SK-N-DZ (cell line): ENCODE data around the gene LMF1. TPM values are rescaled to one million over a fixed set of nuclear protein-coding genes. Genes with fewer than 3 reads are reported as not detected.

Experiments
- DNase-seq: peaks from one replicate; pipeline ENCODE4 v3.0.0-alpha.2; 2015; ENCODE audit warnings: low spot score
- polyA plus RNA-seq, 2 experiments: library from polyadenylated mRNA; depleted of rRNA; stranded (reverse); fragments of >200 nt; gene quantifications; 2 replicates each; pipeline ENCODE4 v1.2.3, GENCODE V29; 2014

The LMF1 gene
- polyA plus RNA-seq (2014; cell fraction: cytosol; rRNA removed), result 5.6 and 13.6 TPM in 2 replicates
- polyA plus RNA-seq (2014; cell fraction: nucleus; rRNA removed), result 5.3 and 12.5 TPM in 2 replicates

DNA sequence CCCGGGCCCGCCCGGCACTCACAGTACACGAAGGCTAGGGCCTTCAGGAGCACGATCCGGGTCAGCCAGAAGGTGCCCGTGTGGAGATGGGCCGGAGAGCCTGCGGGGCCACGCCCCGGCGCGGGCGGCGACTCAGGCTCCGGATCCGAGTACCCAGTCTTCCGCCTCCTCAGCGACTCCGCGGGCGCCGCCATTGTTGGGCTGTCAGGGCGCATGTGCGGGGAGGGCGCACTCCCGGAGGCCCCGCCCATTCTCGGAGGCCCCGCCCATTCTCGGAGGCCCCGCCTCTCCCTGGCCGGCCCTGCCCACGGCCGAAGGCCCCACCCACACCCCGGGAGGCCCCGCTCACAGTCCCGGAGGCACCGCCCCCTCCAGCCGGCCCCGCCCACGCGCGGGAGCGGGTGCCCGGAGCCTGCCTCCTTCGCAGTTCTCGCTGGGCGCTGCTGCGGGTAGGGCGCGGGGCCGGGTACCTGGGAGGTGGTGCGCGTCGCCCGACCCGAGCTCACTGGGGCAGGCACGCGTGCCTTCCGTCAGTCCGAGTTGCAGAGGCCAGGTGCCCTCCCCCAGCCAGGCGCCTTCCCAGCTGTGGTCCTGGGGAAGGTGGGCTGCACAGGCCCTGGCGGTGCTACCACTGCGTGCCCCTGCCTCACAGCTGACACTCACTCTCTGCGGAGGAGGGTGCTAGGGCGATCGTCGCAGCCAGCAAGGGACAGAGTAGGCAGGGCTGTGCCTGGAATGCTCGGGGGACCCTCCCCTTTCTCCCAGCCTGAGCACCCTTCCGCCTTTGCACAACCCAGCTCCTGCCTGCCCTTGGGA is at the start of gene LMF1:
Gene LMF1, minus strand, starts transcription at position 219 of the 816 bp plus-strand sequence. Its CDS starts 4 bp downstream, at position 215.
- DNase-seq, result peak; percentile 85

- no peak for DNase-seq
Measured at GRCh38 chr16:1020091-1020399, 49.3 kb upstream of the LMF1 start.

GRCh38 chr16:1019231-1020090 is 48.7 kb upstream of the LMF1 start:
- DNase-seq, result no peak

- no peak for DNase-seq
Measured at GRCh38 chr16:1018447-1019198, 47.8 kb upstream of the LMF1 start.

DNA sequence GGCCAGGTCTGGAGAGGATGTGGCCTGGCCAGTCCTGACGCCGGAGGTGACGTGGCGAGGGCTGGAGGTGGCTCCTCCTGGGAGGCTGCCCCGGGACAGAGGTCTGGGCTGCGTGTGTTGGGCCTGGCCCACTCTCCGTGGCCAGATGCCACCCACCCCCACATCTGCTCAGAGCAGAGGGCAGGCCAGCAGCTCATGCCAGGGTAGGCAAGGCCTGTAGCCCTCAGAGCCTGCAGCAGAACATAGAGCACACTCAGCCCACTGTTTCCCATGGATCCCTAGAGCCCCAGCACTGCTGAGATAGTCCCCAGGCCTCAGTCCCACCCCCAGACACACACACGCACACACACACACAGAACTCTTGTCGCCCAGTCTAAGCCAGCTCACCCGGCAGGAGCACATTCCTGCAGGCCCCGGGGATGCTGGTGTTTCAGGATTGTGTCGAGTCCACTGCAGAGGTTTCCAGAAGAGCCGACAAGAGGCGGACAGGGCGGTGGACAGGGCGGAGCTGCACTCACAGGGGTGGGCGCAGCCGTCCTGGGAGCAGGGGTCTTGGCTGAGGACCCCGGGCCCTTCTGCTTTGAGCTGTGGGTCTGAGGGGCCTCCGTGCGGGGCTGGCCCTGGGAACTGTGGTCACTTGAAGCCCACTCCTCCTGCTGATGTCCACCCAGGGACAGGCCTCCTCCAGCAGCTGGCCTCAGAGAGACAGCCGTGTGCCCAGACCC is 44.1 kb upstream of the LMF1 start:
- DNase-seq, result no peak

GRCh38 chr16:1014221-1014620 is 43.4 kb upstream of the LMF1 start:
- DNase-seq, result no peak

DNA sequence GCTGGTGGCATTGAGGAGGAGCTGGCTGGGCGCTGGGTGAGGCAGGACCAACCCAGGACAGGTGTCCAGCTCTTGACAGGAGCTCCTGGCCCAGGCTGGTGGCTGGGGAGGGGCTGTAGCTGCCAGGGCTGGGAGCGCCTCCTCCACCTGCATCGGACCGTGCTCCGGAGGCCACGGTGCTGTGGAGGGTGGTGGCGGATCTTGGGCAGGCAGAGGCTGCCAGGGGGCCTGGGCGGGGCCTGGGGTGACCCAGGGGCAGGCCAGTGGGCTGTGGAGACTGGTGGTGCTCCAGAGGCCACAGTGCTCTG is 42.8 kb upstream of the LMF1 start:
- no peak for DNase-seq

DNA sequence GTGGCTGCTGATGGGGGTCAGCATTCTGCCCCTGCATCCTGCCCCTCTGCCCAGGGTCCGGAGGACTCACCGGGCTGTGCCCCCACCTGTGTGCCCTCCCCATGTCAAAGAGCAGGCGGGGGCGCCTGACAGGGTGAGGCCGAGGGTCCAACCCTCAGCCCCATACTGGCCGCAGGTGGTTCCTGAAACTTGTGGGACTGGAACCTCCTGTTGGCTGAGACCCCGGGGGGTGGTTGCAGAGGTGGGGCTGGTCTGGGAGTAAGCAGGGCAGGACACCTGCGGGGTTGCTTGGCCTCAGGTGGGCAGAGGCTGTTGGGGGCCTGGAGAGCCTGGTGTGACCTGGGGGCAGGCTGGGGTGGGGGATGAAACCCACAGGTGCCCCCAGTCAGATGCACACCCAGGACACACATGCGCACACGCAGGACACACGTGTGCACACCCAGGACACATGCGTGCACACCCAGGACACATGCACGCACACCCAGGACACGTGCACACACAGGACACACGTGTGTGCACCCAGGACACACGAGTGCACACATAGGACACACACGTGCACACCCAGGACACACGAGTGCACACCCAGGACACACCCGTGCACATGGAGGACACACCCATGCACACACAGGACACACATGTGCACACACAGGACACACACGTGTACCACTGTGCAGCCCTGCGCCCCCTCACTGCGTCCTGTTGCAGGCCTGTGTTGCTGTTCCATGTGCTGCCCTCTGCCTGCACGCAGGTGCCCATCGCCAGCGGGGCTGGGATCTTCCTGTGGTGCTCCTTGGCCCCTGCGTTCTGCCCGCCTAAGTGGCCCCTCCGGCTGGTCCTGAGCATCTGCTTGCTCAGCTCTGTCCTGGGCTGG is 42.2 kb upstream of the LMF1 start:
- no peak for DNase-seq

DNA sequence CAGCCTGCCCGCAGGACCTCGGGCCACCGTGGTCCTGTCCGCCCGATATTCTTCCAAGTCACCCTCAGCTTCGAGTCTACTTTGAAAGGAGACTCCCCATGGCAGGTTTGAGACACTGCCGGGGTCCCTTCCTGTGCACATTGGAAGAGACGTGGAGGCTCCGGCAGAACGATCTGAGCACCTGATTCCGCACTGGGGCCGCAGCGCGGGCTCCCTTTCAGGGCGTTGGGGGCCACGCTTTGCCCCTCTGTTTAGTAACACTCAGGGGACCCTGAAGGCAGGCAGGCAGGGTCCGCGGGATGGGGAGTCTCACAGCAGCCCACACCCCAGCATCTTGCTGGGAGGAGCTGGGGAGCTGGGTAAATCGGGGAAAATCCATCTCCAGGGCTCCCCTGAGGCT is 41.4 kb upstream of the LMF1 start:
- no peak for DNase-seq

- DNase-seq, result no peak
Measured at GRCh38 chr16:1011316-1012082, 40.7 kb upstream of the LMF1 start.

DNA sequence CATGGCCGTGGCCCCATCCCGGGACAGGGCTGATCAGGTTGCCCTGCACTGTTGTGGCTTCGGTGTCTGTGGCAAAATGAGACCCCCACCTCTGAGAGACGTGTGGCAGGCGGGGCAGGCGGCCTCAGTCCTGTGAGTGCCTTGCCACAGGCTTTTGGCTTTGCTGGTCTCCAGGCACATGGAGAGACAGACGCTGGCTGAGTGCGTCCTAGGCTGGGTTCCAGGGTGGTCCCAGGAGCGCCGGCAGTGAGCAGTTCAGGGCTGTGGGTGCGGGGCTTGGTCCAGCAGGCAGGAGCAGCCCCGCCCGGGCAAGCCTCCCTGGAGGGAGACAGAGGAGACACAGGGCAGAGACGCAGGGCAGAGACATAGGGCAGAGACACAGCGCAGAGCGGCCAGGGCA is 40.0 kb upstream of the LMF1 start:
- DNase-seq, result no peak

- DNase-seq, result no peak
Measured at GRCh38 chr16:1010251-1010650, 39.5 kb upstream of the LMF1 start.

DNA sequence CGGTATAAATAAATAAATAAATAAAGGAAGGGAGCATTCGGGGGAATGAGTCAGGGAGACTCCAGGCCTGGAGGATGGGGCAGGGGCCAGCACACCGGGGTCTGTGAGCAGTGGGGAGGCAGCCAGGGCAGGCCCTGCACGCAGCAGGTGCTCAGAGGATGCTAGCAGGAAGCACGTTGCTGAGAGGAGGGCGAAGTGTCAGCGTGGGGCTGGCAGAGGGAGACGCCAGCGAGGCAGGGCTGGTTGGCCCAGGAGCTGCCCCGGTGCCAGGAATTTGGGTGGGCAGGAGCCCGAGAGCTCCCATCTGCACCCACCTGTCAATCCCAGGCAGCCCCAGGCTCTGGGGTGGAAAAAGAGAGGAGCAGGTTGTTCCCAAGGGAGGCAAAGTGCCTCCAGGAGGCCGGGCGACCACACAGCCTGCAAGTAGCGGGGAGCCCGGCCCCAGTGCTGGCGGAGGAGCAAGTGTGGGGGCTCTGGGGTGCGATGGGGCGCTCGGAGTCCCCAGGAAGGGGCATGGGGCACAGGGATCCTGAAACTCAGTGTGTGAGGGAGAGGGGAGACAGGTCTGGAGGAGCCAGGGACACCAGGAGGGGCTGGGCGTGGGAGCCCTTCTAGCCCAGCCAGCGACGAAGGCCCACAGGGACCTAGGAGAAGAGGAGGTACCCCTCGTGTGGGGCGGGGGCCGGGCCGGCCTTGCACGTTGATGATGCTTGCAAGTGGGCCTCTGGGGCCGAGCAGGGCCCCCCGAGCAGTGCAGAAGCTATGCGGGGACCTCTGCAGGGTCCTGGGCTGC is 38.8 kb upstream of the LMF1 start:
- no peak for DNase-seq

DNA sequence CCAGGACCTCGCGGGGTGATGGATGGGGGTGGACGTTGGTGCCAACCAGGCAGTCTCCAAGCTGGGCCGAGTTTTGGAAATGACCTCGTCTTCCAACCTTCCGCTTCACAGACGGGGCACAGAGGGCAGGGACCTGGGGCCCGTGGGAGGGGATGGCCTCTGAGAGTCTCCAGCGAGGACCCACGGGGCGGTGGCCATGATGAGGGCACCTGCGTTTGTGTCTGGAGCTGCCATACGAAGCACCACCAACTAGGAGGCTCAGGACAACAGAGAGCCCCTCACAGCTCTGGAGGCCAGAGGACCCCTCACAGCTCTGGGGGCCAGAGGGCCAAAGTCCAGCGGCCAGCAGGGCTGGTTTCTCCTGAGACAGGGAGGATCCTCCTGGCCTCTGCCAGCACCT is 37.3 kb upstream of the LMF1 start:
- no peak for DNase-seq

GRCh38 chr16:1007284-1007850 is 36.6 kb upstream of the LMF1 start:
- no peak for DNase-seq

DNA sequence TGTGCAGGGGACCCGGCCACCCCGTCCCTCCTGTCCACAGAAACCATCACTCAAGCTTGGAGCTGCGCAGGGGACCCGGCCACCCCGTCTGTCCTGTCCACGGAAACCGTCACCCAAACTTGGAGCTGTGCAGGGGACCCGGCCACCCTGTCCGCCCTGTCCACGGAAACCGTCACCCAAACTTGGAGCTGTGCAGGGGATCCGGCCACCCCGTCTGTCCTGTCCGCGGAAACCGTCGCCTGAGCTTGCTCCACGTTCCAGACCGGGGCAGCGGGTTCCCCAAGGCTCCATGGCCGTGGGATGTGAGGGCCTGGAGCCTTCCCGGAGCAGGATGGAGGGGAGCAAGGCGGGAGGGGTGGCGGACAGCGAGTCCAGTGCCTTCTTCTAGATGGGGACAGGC is 36.0 kb upstream of the LMF1 start:
- no peak for DNase-seq

GRCh38 chr16:1005286-1005685 is 34.5 kb upstream of the LMF1 start:
- DNase-seq, result no peak
